Right lobe of liver (tissue), 6 donors: ENCODE measurements around the gene MRPL49. TPM values are rescaled to one million over a fixed set of nuclear protein-coding genes. Genes with fewer than 3 reads are reported as not detected.
A peak's percentile ranks its signal among the peaks of the same experiment; 100 is the strongest.

Experiments used
- ATAC-seq, 4 donors: fragments of 200-7000 bp; cut with Tn5 transposase; one replicate each; pipeline ENCODE4 v1.9.1; 2020; ENCODE audit warnings: mild to moderate bottlenecking in 4 of 4, moderate library complexity in 4 of 4
- DNase-seq, 3 donors: peaks; one replicate each; pipeline ENCODE4 v3.0.0-alpha.2; 2020
- H3K27ac ChIP-seq, 3 donors: fragments of 200-600 bp; one replicate each; pipeline ENCODE4 v1.8.0; 2022
- H3K27me3 ChIP-seq, 2 donors: fragments of 200-600 bp; one replicate each; pipeline ENCODE4 v1.8.0; 2022
- H3K36me3 ChIP-seq, 4 donors: fragments of 200-600 bp; sonication (generic) in 1 of 4; one replicate each; pipeline versions ENCODE4 v1.5.1 to v1.8.0; 2017 to 2022; ENCODE audit warnings: control low read depth in 1 of 4
- H3K4me1 ChIP-seq, 4 donors: fragments of 200-600 bp; sonication (generic) in 1 of 4; one replicate each; pipeline versions ENCODE4 v1.5.1 to v1.8.0; 2017 to 2022; ENCODE audit warnings: control low read depth in 1 of 4
- H3K4me3 ChIP-seq, 3 donors: fragments of 200-600 bp; one replicate each; pipeline ENCODE4 v1.8.0; 2022
- H3K9me3 ChIP-seq, 4 donors: fragments of 200-600 bp; sonication (generic) in 1 of 4; one replicate each; pipeline versions ENCODE4 v1.5.1 to v1.8.0; 2017 to 2022; ENCODE audit warnings: control low read depth in 1 of 4
- CTCF ChIP-seq, 4 donors: fragments of 200-600 bp in 3 of 4; fragments of 450-650 bp in 1 of 4; IDR thresholded peaks; one replicate each; pipeline versions ENCODE4 v1.5.1 to v1.8.0; 2016 to 2022; ENCODE audit warnings: antibody characterized with exemption in 4 of 4, mild to moderate bottlenecking in 2 of 4
- POLR2A ChIP-seq: fragments of 450-650 bp; IDR thresholded peaks from one replicate; pipeline ENCODE4 v1.6.1; 2017; ENCODE audit warnings: antibody characterized with exemption, mild to moderate bottlenecking
- WGBS: methylation state at CpG from one replicate; pipeline ENCODE4 v1.1.6; 2018; ENCODE audit warnings: low coverage, low lambda C conversion rate; ENCODE audit not compliant: insufficient coverage; ENCODE audit errors: missing lambda C conversion rate; 5-methylcytosine and 5-hydroxymethylcytosine counted together
- intact Hi-C, 2 donors: fragments of 100-400 bp; cut with DNase I; formaldehyde crosslinking; loops; one replicate each; pipeline versions ENCODE4 v1.11.2 to v1.14.1; 2022
- total RNA-seq, 6 experiments: library from RNA; depleted of rRNA in 2 of 6; stranded (reverse); fragments of >200 nt in 2 of 6; fragmentation: NEBNext Ultra II Directional in 3 of 6; extraction: Animal tissue kit (Norgen Biotek cat#: 25700) in 3 of 6; gene quantifications; one replicate each; pipeline versions ENCODE4 v1.1.0 to v1.2.4, GENCODE V29; 2016 to 2023
- donor health status: DM: no; HTN: yes; CAD: no.
- donor health status: DM: no; HTN: no; CAD: no.
- donor health status: DM: no; HTN: no; CAD: no.
- donor health status: DM: no; HTN: yes; CAD: no.
- donor health status: DM: no; HTN: yes; CAD: no.

The MRPL49 gene
- total RNA-seq, 6 experiments from 2014 or later: 26.3 to 51.7 (median 28.4) TPM

GRCh38 chr11:65110354-65110861, 11.7 kb upstream of the MRPL49 start:
- peaks cover 0 to 31% (median 20%) of the 10 kb centered on the region in 4 donors for H3K4me1 ChIP-seq
- intact Hi-C loops: loop anchor here in 1 of 2 donors (5.0 kb wide), 1 partner anchor 147 kb away; no protein-coding TSS in a partner anchor
- DNase-seq (peak; percentile 80 to 88 (median 87)), ATAC-seq (peak; percentile 53 to 61 (median 56))
- H3K27ac ChIP-seq: peak overlapping the region in 2 of 3 donors; percentile 38 to 93
- WGBS: 8% methylated on average over 8 of the region's 18 CpGs
- H3K36me3 ChIP-seq: peaks cover 0 to 9% (median 3%) of the 10 kb centered on the region in 4 donors
- TF ChIP-seq POLR2A (no peak), CTCF (IDR thresholded peaks at IDR 0.05) (peak; percentile 98 to 100 (median 99))
- H3K9me3 ChIP-seq: no peaks in the 10 kb centered on the region
- no peaks in the 10 kb centered on the region for H3K27me3 ChIP-seq
- H3K4me3 ChIP-seq: peak overlapping the region in 1 of 3 donors; percentile 25

GRCh38 chr11:65111159-65111743, 10.9 kb upstream of the MRPL49 start:
- 54% methylated on average over 21 of the region's 31 CpGs for WGBS
- no peak for DNase-seq
- Histone ChIP-seq H3K4me1 (peaks cover 0 to 39% (median 21%) of the 10 kb centered on the region in 4 donors), H3K4me3 (peak overlapping the region in 2 of 3 donors; percentile 54 to 62), H3K27me3 (no peaks in the 10 kb centered on the region), H3K9me3 (no peaks in the 10 kb centered on the region), H3K36me3 (peaks cover 0 to 9% (median 3%) of the 10 kb centered on the region in 4 donors), H3K27ac (peak overlapping the region in 2 of 3 donors; percentile 38 to 93)
- intact Hi-C loops: loop anchor here in 1 of 2 donors (5.0 kb wide), 1 partner anchor 146 kb away; no protein-coding TSS in a partner anchor
- no peak for ATAC-seq
- TF ChIP-seq POLR2A (no peak), CTCF (IDR thresholded peaks at IDR 0.05) (no peak)

- TF ChIP-seq POLR2A: peak; percentile 96
- TF ChIP-seq CTCF (IDR thresholded peaks at IDR 0.05): no peak
- Histone ChIP-seq H3K27ac (peak within 1 kb of the TSS; percentile 28 to 93 (median 69)), H3K4me3 (peak within 1 kb of the TSS; percentile 54 to 62 (median 54)), H3K9me3 (no peaks in the 10 kb centered on the region), H3K27me3 (no peaks in the 10 kb centered on the region), H3K36me3 (peaks cover 0 to 9% (median 3%) of the 10 kb centered on the region in 4 donors), H3K4me1 (peaks cover 0 to 44% (median 24%) of the 10 kb centered on the region in 4 donors)
- intact Hi-C loops: loop anchor here in 1 of 2 donors (5.0 kb wide), 1 partner anchor 145 kb away; no protein-coding TSS in a partner anchor
- WGBS: 0% methylated on average over 17 of the region's 64 CpGs
- peak; percentile 98 to 99 (median 98) for DNase-seq
- peak; percentile 80 to 89 (median 84) for ATAC-seq
Measured at GRCh38 chr11:65111744-65112545, 10.2 kb upstream of the MRPL49 start, which contains the start of gene TM7SF2. TM7SF2 (plus strand) TSS chr11:65111872; CDS start chr11:65112016, 144 bp downstream.

GRCh38 chr11:65112546-65113360, 9.4 kb upstream of the MRPL49 start:
- ATAC-seq (peak; percentile 38 to 64 (median 44)), DNase-seq (peak; percentile 73 to 82 (median 75))
- peak overlapping the region; percentile 64 to 93 (median 69) for H3K27ac ChIP-seq
- no peaks in the 10 kb centered on the region for H3K9me3 ChIP-seq
- intact Hi-C loops: loop anchor here in 1 of 2 donors (5.0 kb wide), 1 partner anchor 145 kb away; no protein-coding TSS in a partner anchor
- peaks cover 0 to 7% (median 3%) of the 10 kb centered on the region in 4 donors for H3K36me3 ChIP-seq
- no peaks in the 10 kb centered on the region for H3K27me3 ChIP-seq
- peaks cover 0 to 44% (median 24%) of the 10 kb centered on the region in 4 donors for H3K4me1 ChIP-seq
- peak overlapping the region; percentile 54 to 62 (median 54) for H3K4me3 ChIP-seq
- WGBS: 0% methylated on average over 4 of the region's 57 CpGs
- TF ChIP-seq CTCF (IDR thresholded peaks at IDR 0.05) (peak; percentile 85 to 97 (median 91)), POLR2A (peak; percentile 15)
